GM19240 (cell line): ENCODE results near the gene TPRA1.
"Not testable (repeated sequence)": the region's sequence is repeated elsewhere in the genome, so short reads cannot be mapped to it uniquely, and the experiment has no call there.

Source experiments
- DNase-seq: peaks from one replicate; pipeline ENCODE4 v3.0.0; 2011; ENCODE audit warnings: low spot score; ENCODE audit not compliant: insufficient read length

Gene TPRA1

GRCh38 chr3:127616836-127617605 is 26.5 kb upstream of the TPRA1 start:
- no peak for DNase-seq

GRCh38 chr3:127615631-127616305 is 25.2 kb upstream of the TPRA1 start:
- DNase-seq = no peak

- no peak for DNase-seq
Measured at GRCh38 chr3:127614928-127615589, 24.5 kb upstream of the TPRA1 start.

- no peak for DNase-seq
Measured at GRCh38 chr3:127613406-127613805, 22.9 kb upstream of the TPRA1 start.

- no peak for DNase-seq
Measured at GRCh38 chr3:127612966-127613365, 22.4 kb upstream of the TPRA1 start.

- no peak for DNase-seq
Measured at GRCh38 chr3:127611251-127611650, 20.7 kb upstream of the TPRA1 start.

- no peak for DNase-seq
Measured at GRCh38 chr3:127610105-127610504, 19.6 kb upstream of the TPRA1 start.

- no peak for DNase-seq
Measured at GRCh38 chr3:127608362-127608718, 17.8 kb upstream of the TPRA1 start.

- DNase-seq = no peak
Measured at GRCh38 chr3:127607675-127608361, 17.3 kb upstream of the TPRA1 start.

- no peak for DNase-seq
Measured at GRCh38 chr3:127606981-127607595, 16.6 kb upstream of the TPRA1 start.

- no peak for DNase-seq
Measured at GRCh38 chr3:127606086-127606805, 15.7 kb upstream of the TPRA1 start.

GRCh38 chr3:127605547-127605946 is 15.0 kb upstream of the TPRA1 start:
- DNase-seq = not testable (repeated sequence)

GRCh38 chr3:127604546-127605165 is 14.1 kb upstream of the TPRA1 start:
- no peak for DNase-seq

GRCh38 chr3:127604035-127604434 is 13.5 kb upstream of the TPRA1 start:
- DNase-seq = no peak

- no peak for DNase-seq
Measured at GRCh38 chr3:127600749-127601456, 10.4 kb upstream of the TPRA1 start.

- DNase-seq = no peak
Measured at GRCh38 chr3:127598841-127599570, 8.5 kb upstream of the TPRA1 start.

GRCh38 chr3:127597020-127597771 is 6.7 kb upstream of the TPRA1 start:
- no peak for DNase-seq

- DNase-seq = no peak
Measured at GRCh38 chr3:127595303-127595702, 4.8 kb upstream of the TPRA1 start.
